ENCODE data around the gene SPTBN1.

DNA sequence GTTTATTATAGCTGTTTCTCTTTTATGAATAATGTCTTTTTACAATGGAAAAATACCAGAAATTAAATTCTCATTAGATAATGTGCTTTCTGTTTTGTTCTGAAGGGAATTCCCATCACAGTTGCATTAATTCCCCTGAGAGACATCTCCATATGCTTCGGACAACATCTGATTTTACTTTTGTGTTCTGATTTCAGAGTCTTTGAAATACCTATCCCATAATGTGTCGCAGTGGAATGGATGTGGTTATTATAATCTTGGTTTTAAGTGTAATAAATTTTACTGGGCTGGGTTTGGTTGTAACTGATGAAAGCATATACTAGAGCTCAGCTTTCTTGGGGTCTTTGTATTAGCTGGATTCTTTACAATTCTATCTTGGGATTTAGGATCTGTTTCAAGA, 12.5 kb downstream of the SPTBN1 start:
- no peak for TF ChIP-seq EZH2 (IDR thresholded peaks at IDR 0.05; ENCODE audit: insufficient read depth, poor library complexity, severe bottlenecking)
- no peak for TF ChIP-seq EZH2phosphoT487 (IDR thresholded peaks at IDR 0.05; ENCODE audit: insufficient read depth, low read depth)

All from GM23248 (cell line).